ENCODE data around the gene GARS1. TPM values are rescaled to one million over a fixed set of nuclear protein-coding genes. Genes with fewer than 3 reads are reported as not detected.

The GARS1 gene
- 273 and 306 TPM in 2 replicates for total RNA-seq

DNA sequence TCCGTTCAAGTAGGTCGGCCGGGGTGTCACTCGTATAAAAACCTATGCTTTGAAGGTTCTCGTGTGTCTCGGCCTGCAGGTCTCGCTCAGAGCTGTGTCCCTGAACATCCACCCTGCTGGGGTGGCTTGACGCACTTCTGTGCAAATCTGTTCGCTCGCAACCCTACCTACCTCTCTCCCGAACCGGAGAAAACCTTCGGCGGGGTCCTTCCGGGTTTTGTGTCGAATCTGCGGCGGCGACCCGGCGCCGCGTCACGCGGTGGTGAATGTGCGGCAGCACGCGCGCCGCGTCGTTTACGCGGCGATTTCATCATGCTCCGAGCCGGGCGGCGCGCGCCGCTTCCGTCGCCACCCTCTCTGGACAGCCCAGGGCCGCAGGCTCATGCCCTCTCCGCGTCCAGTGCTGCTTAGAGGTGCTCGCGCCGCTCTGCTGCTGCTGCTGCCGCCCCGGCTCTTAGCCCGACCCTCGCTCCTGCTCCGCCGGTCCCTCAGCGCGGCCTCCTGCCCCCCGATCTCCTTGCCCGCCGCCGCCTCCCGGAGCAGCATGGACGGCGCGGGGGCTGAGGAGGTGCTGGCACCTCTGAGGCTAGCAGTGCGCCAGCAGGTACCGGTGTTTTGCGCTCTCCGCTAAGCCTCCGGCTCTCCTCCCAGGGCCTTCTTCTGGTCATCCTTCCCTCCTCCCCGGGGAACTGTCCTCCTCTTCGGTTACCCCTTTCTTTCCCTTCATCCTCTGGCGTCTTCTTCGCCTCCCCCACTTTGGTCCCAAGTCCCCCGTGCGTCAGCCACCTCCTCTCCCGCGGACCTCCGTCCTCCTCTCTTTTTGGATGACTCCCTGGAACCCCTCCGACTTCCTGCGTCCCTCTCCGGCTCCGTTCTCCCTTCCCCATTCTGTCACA, at the start of gene GARS1:
Gene GARS1, plus strand, starts transcription at position 339 of the 896 bp plus-strand sequence. Its CDS starts 44 bp downstream, at position 383.

GRCh38 chr7:30682212-30683083, 87.8 kb downstream of the GARS1 start, which contains the start of gene CRHR2:
CRHR2 (minus strand) TSS chr7:30682456; CDS start chr7:30682280, 176 bp downstream.

Other genes starting within 250 kb of the GARS1 start
- gene NOD1, start 116.1 kb upstream of the GARS1 start, total RNA-seq, result 4.7 and 6.3 TPM in 2 replicates
- 9.6 and 22.5 TPM in 2 replicates for gene GGCT, start 90.0 kb upstream of the GARS1 start, total RNA-seq
- gene CRHR2, start 87.6 kb downstream of the GARS1 start, total RNA-seq, result not detected in 2 replicates
- gene INMT, start 157.3 kb downstream of the GARS1 start, total RNA-seq, result 0.13 TPM in 1 of 2 replicates, not detected in the other
- gene MINDY4, start 176.5 kb downstream of the GARS1 start, total RNA-seq, result 3.7 and 3.8 TPM in 2 replicates